ENCODE measurements around the gene ZNF200. TPM values are rescaled to one million over a fixed set of nuclear protein-coding genes. Genes with fewer than 3 reads are reported as not detected.
"Not testable (repeated sequence)": the region's sequence is repeated elsewhere in the genome, so short reads cannot be mapped to it uniquely, and the experiment has no call there.

ZNF200 gene
- polyA plus RNA-seq, 1 donor, result 10.8 TPM

DNA sequence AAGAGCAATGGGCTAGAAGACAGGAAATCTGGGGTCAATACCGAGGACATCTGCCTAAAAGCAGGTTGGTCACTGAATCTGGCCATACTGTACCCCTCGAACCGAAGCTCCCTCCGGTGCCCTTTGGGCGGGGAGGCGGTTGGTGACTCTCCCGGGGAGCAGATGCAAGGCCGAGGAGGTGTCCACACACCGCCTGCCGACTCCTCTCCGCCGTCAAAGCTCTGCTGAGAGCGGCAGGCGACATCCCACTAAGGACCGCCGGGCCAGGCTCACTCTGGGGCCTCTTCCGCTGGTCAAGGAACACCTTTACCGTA, 458 bp downstream of the ZNF200 start:
- Histone ChIP-seq H3K4me3 (ENCODE audit: low read length) (peak overlapping the region; percentile 73), H3K36me3 (ENCODE audit: control insufficient read depth, insufficient read depth, low read length) (peaks cover 35% of the 10 kb centered on the region), H3K4me1 (ENCODE audit: control insufficient read depth, insufficient read depth, low read length) (peaks cover 5% of the 10 kb centered on the region), H3K27ac (ENCODE audit: low read length) (peak overlapping the region; percentile 87), H3K27me3 (ENCODE audit: control insufficient read depth, insufficient read depth, low read length) (no peaks in the 10 kb centered on the region), H3K9me3 (ENCODE audit: control insufficient read depth, low read depth, low read length) (peaks cover 8% of the 10 kb centered on the region)
- WGBS (ENCODE audit: insufficient coverage, low lambda C conversion rate), result no CpG with 5 or more reads among the region's 18 CpGs
- DNase-seq, result no peak

DNA sequence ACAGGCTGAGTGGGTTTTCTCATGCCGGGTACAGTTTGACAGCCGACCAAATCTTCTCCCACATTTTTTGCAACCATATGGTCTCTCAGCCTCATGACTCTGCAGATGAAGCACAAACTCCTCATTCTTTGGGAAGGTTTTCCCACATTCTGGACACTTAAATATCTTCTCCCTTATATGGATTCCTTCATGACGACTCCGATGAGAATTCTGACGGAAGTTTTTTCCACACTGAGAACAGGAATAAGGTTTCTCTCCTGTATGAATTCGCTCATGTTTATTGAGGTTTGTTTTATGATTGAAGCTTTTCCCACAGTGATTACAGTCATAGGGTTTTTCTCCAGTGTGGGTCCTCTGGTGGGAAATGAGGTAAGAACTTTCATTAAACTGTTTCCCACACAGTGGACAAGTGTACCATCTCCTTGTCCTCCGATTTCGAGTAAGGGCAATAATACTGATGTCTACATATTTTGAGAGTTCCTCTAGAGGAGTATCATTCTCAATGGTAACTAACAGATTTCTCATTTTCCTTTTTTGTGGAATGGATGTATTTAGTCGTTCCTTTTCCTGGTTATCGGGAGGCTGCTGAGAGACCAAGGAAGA, 10.9 kb downstream of the ZNF200 start:
- Histone ChIP-seq H3K4me3 (ENCODE audit: low read length) (no peak overlapping the region), H3K4me1 (ENCODE audit: control insufficient read depth, insufficient read depth, low read length) (no peaks in the 10 kb centered on the region), H3K27ac (ENCODE audit: low read length) (no peak overlapping the region), H3K36me3 (ENCODE audit: control insufficient read depth, insufficient read depth, low read length) (peaks cover 41% of the 10 kb centered on the region), H3K27me3 (ENCODE audit: control insufficient read depth, insufficient read depth, low read length) (no peaks in the 10 kb centered on the region), H3K9me3 (ENCODE audit: control insufficient read depth, low read depth, low read length) (peaks cover 54% of the 10 kb centered on the region)
- no peak for DNase-seq
- WGBS (ENCODE audit: insufficient coverage, low lambda C conversion rate), result 100% methylated on average over 3 of the region's 10 CpGs

DNA sequence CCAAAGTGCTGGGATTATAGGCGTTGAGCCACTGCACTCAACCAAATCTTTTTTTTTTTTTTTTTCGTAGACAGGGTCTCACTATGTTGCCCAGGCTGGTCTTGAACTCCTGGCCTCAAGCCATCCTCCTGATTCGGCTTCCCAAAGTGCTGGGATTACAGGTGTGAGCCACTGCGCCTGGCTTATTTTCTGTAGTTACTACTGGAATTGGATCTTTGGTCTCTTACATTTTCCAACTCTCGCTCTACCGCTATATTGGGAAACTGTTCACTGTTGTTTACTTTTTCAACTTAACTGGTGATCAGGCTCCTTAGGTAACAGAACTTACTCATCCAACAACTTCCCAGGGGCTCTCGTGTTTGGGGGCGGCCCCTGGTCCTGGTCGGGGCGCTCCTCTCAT, 14.1 kb downstream of the ZNF200 start:
- 100% methylated on average over 3 of the region's 10 CpGs for WGBS (ENCODE audit: insufficient coverage, low lambda C conversion rate)
- DNase-seq, result no peak
- H3K4me3 ChIP-seq (ENCODE audit: low read length), result no peak overlapping the region
- H3K36me3 ChIP-seq (ENCODE audit: control insufficient read depth, insufficient read depth, low read length), result peaks cover 27% of the 10 kb centered on the region
- H3K27me3 ChIP-seq (ENCODE audit: control insufficient read depth, insufficient read depth, low read length), result no peaks in the 10 kb centered on the region
- no peak overlapping the region for H3K27ac ChIP-seq (ENCODE audit: low read length)
- H3K4me1 ChIP-seq (ENCODE audit: control insufficient read depth, insufficient read depth, low read length), result no peaks in the 10 kb centered on the region
- peaks cover 48% of the 10 kb centered on the region for H3K9me3 ChIP-seq (ENCODE audit: control insufficient read depth, low read depth, low read length)

DNA sequence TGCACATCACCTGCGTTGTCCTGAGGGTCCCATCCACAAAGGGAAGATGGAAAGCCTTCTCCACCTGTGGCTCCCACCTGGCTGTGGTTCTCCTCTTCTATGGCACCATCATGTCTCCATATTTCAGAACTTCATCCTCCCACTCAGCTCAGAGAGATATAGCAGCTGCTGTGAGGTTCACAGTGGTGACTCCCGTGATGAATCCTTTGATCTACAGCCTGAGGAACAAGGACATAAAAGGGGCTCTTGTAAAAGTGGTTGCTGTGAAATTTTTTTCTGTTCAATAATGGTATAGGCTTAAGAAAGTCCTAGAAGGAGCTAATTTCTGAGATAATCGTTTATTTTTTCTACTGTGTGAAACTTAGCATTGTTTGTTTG, 18.7 kb downstream of the ZNF200 start:
- WGBS (ENCODE audit: insufficient coverage, low lambda C conversion rate), result 50% methylated on average over 1 of the region's 3 CpGs
- no peak for DNase-seq
- Histone ChIP-seq H3K27ac (ENCODE audit: low read length) (no peak overlapping the region), H3K4me1 (ENCODE audit: control insufficient read depth, insufficient read depth, low read length) (no peaks in the 10 kb centered on the region), H3K27me3 (ENCODE audit: control insufficient read depth, insufficient read depth, low read length) (peaks cover 4% of the 10 kb centered on the region), H3K4me3 (ENCODE audit: low read length) (no peak overlapping the region), H3K36me3 (ENCODE audit: control insufficient read depth, insufficient read depth, low read length) (no peaks in the 10 kb centered on the region), H3K9me3 (ENCODE audit: control insufficient read depth, low read depth, low read length) (peaks cover 18% of the 10 kb centered on the region)

DNA sequence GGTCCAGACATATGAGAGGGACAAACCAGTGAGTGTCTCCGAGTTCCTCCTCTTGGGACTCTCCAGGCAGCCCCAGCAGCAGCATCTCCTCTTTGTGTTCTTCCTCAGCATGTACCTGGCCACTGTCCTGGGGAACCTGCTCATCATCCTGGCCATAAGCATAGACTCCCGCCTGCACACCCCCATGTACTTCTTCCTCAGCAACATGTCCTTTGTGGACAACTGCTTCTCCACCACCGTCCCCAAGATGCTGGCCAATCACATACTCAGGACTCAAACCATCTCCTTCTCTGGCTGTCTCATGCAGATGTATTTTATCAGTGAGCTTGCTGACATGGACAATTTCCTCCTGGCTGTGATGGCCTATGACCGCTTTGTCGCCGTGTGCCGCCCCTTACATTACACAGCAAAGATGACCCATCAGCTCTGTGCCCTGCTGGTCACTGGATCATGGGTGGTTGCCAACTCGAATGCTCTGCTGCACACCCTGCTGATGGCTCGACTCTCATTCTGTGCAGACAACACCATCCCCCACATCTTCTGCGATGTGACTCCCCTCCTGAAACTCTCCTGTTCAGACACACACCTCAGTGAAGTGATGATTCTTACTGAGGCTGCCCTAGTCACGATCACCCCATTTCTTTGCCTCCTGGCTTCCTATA, 19.2 kb downstream of the ZNF200 start:
- no peak for DNase-seq
- no peak overlapping the region for H3K27ac ChIP-seq (ENCODE audit: low read length)
- H3K36me3 ChIP-seq (ENCODE audit: control insufficient read depth, insufficient read depth, low read length), result no peaks in the 10 kb centered on the region
- H3K4me3 ChIP-seq (ENCODE audit: low read length), result no peak overlapping the region
- H3K27me3 ChIP-seq (ENCODE audit: control insufficient read depth, insufficient read depth, low read length), result peaks cover 4% of the 10 kb centered on the region
- no peaks in the 10 kb centered on the region for H3K4me1 ChIP-seq (ENCODE audit: control insufficient read depth, insufficient read depth, low read length)
- WGBS (ENCODE audit: insufficient coverage, low lambda C conversion rate), result 40% methylated on average over 1 of the region's 11 CpGs
- peaks cover 12% of the 10 kb centered on the region for H3K9me3 ChIP-seq (ENCODE audit: control insufficient read depth, low read depth, low read length)

DNA sequence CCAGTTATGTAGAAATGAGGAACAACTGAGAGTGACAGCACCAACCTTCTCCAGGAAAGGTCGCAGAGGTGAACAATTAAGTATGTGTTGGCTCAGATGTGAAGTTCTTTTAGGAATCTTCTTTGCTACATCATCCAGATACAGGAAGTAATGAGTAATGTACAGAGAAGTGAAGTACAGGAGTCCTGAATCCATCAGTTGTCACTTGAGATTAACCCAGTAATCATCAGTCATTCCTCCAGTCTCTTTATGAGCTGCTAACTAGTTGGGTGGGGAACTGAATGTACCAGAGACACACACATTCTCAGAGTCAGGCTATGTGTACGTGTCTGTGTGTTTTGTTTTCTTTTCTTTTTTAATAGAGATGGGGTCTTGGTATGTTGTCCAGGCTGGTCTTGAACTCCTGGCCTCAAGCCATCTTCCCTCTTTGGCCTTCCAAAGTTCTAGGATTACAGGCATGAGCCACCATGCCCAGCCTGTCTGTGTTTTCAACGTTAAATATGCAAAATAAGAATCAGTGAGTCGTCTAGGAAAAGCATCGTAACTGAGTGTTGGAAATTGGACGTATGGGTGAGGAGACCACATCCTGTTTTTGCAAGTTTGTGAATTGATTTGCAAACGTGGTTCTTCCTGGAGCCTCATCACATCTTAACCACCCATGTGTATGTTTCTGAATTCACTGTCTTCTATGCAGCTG, 19.9 kb downstream of the ZNF200 start:
- no peak for DNase-seq
- Histone ChIP-seq H3K27me3 (ENCODE audit: control insufficient read depth, insufficient read depth, low read length) (peaks cover 4% of the 10 kb centered on the region), H3K27ac (ENCODE audit: low read length) (no peak overlapping the region), H3K4me3 (ENCODE audit: low read length) (no peak overlapping the region), H3K9me3 (ENCODE audit: control insufficient read depth, low read depth, low read length) (peaks cover 9% of the 10 kb centered on the region), H3K4me1 (ENCODE audit: control insufficient read depth, insufficient read depth, low read length) (no peaks in the 10 kb centered on the region), H3K36me3 (ENCODE audit: control insufficient read depth, insufficient read depth, low read length) (no peaks in the 10 kb centered on the region)
- 40% methylated on average over 2 of the region's 7 CpGs for WGBS (ENCODE audit: insufficient coverage, low lambda C conversion rate)

DNA sequence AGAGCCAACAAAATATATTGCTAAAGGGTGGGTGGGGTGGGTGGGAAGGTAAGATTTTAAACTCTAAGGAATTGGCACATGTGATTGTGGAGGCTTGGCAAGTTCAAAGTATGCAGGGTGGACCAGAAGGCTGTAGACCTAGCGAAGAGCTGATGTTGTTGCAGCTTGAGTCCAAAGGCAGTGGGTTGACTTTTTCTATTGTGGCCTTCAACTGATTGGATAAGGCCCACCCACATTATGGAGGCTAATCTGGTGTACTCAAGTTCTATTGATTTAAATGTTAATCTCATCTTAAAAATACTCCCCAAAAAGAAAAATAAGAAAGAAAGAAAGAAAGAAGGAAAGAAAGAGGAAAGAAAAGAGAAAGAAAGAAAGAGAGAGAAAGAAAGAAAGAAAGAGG, 22.4 kb downstream of the ZNF200 start:
- H3K27ac ChIP-seq (ENCODE audit: low read length), result no peak overlapping the region
- no peaks in the 10 kb centered on the region for H3K36me3 ChIP-seq (ENCODE audit: control insufficient read depth, insufficient read depth, low read length)
- whole genome bisulfite sequencing (ENCODE audit: insufficient coverage, low lambda C conversion rate), result no CpG with 5 or more reads among the region's 1 CpG
- H3K27me3 ChIP-seq (ENCODE audit: control insufficient read depth, insufficient read depth, low read length), result peaks cover 4% of the 10 kb centered on the region
- H3K9me3 ChIP-seq (ENCODE audit: control insufficient read depth, low read depth, low read length), result no peaks in the 10 kb centered on the region
- DNase-seq, result no peak
- H3K4me1 ChIP-seq (ENCODE audit: control insufficient read depth, insufficient read depth, low read length), result no peaks in the 10 kb centered on the region
- no peak overlapping the region for H3K4me3 ChIP-seq (ENCODE audit: low read length)

DNA sequence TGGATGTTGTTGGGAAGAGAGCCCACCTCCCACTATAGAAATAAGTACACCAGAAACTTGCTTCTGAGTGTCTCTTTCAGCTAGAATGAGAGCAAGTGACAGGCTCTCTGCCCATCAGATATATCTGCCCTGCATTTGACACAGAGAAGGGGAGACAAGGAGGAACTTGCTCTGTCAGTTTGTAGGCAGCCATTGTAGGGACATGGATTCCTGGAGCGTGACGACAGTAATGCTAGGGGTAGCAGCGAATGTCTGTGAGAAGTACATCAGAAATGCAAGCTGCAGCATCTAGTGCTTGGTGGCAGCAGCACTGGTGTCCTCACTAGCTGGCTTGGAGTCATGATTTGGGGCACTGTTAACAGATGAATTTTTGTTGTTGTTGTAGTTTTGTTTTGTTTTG, 23.0 kb downstream of the ZNF200 start:
- Histone ChIP-seq H3K27me3 (ENCODE audit: control insufficient read depth, insufficient read depth, low read length) (peaks cover 4% of the 10 kb centered on the region), H3K27ac (ENCODE audit: low read length) (no peak overlapping the region), H3K9me3 (ENCODE audit: control insufficient read depth, low read depth, low read length) (no peaks in the 10 kb centered on the region), H3K36me3 (ENCODE audit: control insufficient read depth, insufficient read depth, low read length) (no peaks in the 10 kb centered on the region), H3K4me3 (ENCODE audit: low read length) (no peak overlapping the region), H3K4me1 (ENCODE audit: control insufficient read depth, insufficient read depth, low read length) (no peaks in the 10 kb centered on the region)
- WGBS (ENCODE audit: insufficient coverage, low lambda C conversion rate), result no CpG with 5 or more reads among the region's 3 CpGs
- DNase-seq, result no peak

DNA sequence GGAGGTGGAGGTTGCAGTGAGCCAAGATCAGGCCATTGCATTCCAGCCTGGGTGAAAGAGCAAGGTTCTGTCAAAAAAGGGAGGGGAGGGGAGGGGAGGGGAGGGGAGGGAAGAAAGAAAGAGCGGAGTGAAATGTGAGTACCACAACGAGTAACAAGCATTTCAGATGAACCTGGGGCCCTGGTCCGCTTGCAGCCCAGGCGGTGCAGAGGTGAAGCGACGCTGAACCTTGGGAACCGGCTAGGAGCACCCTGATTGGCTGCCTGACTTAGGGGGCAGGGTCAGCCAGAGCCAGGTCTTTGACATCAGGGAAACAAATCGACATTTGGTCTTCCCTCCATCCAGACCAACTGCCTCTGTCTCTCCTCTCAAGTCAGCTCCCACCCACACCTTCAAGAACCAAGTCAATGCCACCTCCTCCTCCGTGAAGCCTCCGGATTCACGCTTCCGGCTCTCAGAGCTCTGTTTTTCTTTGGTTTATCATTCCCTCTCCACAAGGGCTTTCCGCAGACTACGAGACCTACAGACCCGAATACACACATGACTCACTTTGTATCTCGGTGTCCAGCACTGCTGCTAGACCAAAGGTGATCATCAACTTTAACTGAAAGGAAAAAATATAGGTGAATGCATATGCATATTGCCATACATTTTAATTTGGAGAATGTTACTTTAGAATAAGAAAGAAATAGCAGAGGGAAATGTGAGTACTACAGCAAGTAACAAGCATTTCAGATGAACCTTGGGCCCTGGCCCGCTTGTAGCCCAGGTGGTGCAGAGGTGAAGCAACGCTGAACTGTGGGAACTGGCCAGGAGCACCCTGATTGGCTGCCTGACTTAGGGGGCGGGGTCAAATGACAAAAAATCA, 27.6 kb downstream of the ZNF200 start:
- Histone ChIP-seq H3K27me3 (ENCODE audit: control insufficient read depth, insufficient read depth, low read length) (peaks cover 4% of the 10 kb centered on the region), H3K4me1 (ENCODE audit: control insufficient read depth, insufficient read depth, low read length) (no peaks in the 10 kb centered on the region), H3K9me3 (ENCODE audit: control insufficient read depth, low read depth, low read length) (peaks cover 4% of the 10 kb centered on the region), H3K36me3 (ENCODE audit: control insufficient read depth, insufficient read depth, low read length) (no peaks in the 10 kb centered on the region), H3K4me3 (ENCODE audit: low read length) (no peak overlapping the region), H3K27ac (ENCODE audit: low read length) (no peak overlapping the region)
- DNase-seq, result no peak
- no CpG with 5 or more reads among the region's 19 CpGs for whole genome bisulfite sequencing (ENCODE audit: insufficient coverage, low lambda C conversion rate)

DNA sequence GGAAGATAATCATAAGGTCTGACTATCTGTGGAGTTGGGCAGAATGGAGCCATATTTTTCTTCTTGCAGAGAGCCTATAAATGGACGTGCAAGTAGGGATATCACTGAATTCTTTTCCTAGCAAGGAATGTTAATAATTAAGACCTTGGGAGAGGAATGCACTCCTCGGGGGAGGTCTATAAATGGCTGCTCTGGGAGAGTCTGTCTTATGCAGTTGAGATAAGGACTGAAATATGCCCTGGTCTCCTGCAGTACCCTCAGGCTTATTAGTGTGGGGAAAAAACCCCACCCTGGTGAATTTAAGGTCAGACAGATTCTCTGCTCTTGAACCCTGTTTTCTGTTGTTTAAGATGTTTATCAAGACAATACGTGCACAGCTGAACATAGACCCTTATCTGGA, 29.0 kb downstream of the ZNF200 start:
- H3K27ac ChIP-seq (ENCODE audit: low read length); H3K9me3 ChIP-seq (ENCODE audit: control insufficient read depth, low read depth, low read length); H3K36me3 ChIP-seq (ENCODE audit: control insufficient read depth, insufficient read depth, low read length); H3K4me3 ChIP-seq (ENCODE audit: low read length); H3K27me3 ChIP-seq (ENCODE audit: control insufficient read depth, insufficient read depth, low read length); DNase-seq; H3K4me1 ChIP-seq (ENCODE audit: control insufficient read depth, insufficient read depth, low read length): not testable (repeated sequence)
- WGBS (ENCODE audit: insufficient coverage, low lambda C conversion rate), result no CpG with 5 or more reads among the region's 3 CpGs

Measured in large intestine (tissue), 3 donors.